HG03457 (cell line): Measurements from ENCODE around the gene MED23.

Experiments used
- ATAC-seq: cut with Tn5 transposase; IDR thresholded peaks from one replicate; pipeline ENCODE4 v1.9.1; 2021; ENCODE audit warnings: moderate number of reproducible peaks; ENCODE audit not compliant: unreplicated experiment

The MED23 gene, protein sequence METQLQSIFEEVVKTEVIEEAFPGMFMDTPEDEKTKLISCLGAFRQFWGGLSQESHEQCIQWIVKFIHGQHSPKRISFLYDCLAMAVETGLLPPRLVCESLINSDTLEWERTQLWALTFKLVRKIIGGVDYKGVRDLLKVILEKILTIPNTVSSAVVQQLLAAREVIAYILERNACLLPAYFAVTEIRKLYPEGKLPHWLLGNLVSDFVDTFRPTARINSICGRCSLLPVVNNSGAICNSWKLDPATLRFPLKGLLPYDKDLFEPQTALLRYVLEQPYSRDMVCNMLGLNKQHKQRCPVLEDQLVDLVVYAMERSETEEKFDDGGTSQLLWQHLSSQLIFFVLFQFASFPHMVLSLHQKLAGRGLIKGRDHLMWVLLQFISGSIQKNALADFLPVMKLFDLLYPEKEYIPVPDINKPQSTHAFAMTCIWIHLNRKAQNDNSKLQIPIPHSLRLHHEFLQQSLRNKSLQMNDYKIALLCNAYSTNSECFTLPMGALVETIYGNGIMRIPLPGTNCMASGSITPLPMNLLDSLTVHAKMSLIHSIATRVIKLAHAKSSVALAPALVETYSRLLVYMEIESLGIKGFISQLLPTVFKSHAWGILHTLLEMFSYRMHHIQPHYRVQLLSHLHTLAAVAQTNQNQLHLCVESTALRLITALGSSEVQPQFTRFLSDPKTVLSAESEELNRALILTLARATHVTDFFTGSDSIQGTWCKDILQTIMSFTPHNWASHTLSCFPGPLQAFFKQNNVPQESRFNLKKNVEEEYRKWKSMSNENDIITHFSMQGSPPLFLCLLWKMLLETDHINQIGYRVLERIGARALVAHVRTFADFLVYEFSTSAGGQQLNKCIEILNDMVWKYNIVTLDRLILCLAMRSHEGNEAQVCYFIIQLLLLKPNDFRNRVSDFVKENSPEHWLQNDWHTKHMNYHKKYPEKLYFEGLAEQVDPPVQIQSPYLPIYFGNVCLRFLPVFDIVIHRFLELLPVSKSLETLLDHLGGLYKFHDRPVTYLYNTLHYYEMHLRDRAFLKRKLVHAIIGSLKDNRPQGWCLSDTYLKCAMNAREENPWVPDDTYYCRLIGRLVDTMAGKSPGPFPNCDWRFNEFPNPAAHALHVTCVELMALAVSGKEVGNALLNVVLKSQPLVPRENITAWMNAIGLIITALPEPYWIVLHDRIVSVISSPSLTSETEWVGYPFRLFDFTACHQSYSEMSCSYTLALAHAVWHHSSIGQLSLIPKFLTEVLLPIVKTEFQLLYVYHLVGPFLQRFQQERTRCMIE (N-terminal part only)

DNA sequence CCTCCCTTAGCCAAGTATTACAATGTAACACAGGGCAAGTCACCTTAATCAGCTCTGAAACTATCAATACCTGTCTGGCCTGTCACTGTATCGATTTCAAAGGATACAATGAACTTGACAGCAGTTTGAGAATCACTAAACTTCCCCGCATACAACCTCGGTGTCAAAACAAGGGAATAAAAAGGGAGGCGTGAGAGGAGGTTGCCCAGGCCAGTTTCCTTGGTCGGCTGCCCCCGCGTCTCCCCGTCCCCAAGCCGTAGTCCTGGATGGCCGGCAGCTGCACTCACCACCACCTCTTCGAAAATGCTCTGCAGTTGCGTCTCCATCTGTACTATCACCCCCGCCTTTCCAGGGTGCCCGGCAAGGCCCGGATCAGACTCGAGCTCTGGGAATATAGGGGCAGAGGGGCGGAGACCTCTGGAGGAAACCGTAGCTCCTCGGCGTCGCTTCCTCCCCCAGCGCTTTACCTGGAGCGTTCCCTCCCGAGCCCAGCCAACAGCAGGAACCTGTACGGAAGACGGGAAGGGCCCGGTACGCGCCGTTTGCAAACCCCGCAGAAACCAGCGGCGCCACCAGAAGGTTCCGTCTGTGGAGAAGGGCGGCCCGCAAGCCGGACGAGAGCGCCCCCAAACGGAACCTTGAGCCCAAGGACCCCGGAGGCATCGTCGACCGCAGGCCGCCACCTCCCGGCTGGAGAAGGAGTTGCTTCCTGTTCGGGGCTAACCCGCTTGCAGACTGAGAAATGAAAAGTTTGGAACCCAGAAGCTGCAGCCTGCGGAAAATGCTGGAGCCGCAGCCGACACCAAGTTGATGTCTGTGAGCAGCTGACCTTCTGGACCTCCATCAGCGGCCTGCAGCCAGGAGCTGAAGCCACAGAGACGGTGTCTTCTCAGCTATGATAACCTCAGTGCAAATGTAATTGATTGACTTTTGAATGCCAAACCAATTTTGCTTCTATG, at the start of gene MED23:
MED23 (minus strand) TSS at position 519 of the 959 bp plus-strand sequence; CDS start at position 326, 193 bp downstream.
- ATAC-seq, result peak; percentile 96

DNA sequence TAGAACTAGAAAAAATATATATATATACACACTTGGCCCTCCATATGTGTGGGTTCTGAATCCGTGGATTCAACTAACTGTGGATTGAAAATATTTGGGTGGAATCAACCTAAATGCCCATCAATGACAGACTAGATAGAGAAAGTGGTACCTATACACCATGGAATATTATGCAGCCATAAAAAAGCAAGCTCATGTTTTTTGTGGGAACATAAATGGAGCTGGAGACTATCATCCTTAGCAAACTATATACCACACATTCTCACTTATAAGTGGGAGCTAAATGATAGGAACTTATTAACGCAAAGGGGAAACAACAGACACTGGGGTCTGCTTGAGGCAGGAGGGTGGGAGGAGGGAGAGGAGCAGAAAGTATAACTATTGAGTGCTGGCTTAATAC, 45.1 kb upstream of the MED23 start:
- ATAC-seq, result no peak

GRCh38 chr6:131669891-131670290, 41.8 kb upstream of the MED23 start:
- no peak for ATAC-seq

DNA sequence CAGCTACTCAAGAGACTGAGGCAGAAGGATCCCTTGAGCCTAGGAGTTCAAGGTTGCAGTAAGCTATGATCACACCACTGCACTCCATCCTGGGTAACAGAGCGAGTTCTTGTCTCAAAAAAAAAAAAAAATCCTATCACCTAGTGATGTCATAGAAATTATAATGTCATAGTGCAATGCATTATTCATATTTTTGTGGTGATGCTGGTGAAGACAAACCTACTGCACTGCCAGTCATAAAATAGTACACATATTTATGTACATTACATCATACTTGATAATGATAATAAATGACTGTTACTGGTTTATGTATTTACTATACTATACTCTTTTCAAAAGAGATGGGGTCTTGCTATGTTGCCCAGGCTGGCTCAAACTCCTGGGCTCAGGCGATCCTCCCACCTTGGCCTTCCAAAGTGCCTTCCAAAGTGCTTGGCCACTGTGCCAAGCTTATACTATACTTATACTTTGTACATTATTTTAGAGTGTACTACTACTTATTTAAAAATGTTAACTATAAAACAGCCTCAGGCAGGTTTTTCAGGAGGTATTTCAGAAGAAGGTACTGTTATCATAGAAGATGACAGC, 35.6 kb upstream of the MED23 start:
- no peak for ATAC-seq

- ATAC-seq, result no peak
Measured at GRCh38 chr6:131660195-131660594, 32.2 kb upstream of the MED23 start.

DNA sequence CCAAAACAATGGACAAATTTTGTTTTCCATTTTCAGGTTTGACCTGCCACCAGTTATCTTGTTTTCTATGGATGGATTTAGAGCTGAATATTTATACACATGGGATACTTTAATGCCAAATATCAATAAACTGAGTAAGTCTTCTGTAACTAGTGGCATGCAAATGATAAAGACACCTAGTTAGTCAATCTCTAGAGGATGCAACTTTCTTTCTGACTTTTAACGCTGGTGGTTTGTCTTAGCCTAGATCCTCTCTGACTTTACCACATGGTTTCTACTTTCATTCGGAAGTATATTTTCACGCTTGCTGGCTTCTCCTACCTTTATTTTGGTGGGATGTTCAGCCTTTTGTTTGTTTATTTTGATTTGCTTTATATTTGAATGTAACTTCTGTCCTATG, 30.2 kb upstream of the MED23 start:
- no peak for ATAC-seq

DNA sequence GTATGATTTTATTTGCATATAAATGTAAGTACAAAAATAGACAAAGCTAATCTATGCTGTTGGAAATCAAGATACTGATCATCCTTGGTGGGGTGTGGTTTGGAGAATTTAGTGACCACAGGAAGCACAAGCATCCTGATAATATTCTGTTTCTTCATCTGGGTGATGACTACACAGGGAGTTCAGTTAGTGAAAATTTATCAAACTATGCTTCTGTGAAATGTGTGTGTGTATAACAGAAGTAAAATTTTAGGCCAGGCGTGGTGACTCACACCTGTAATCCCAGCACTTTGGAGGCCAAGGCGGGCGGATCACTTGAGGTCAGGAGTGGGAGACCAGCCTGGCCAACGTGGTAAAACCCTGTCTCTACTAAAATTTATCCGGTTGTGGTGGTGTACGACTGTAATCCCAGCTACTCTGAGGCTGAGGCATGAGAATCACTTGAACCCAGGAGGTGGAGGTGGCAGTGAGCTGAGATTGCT, 29.6 kb upstream of the MED23 start:
- ATAC-seq, result no peak

- ATAC-seq, result no peak
Measured at GRCh38 chr6:131657222-131657621, 29.2 kb upstream of the MED23 start.

- no peak for ATAC-seq
Measured at GRCh38 chr6:131656667-131657066, 28.6 kb upstream of the MED23 start.

GRCh38 chr6:131655951-131656350, 27.9 kb upstream of the MED23 start:
- no peak for ATAC-seq

DNA sequence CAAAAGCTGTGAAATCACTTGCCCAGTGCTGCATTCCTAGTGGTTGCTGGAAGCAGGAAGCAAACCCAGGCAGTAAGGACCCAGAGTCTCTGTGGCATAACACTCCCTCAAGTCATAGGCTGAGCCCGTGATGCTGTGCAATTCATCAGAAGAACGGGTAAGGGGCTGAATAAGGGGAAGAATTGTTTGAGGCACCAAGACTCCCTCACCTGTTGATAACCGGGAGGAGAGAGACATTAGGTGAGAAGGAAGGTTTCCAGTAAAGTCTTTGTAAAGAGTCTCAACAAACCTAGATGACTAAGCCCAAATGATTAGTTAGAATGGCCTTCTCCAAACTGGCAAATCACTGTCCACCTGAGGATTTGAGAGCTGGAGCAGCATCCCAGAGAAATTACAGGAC, 27.3 kb upstream of the MED23 start:
- no peak for ATAC-seq

DNA sequence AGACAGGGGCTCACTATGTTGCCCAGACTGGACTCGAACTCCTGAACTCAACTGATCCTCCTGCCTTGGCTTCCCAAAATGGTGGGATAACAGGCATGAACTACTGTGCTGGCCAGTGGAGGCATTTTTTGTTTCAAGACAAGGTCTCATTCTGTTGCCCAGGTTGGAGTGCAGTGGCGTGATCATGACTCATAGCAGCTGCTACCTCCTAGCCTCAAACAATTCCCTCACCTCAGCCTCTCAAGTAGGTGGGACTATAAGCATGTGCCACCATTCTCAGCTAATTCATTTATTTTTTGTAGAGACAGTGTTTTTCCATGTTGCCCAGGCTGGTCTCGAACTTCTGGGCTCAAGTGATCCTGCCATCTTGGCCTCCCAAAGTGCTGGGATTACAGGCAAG, 26.3 kb upstream of the MED23 start:
- ATAC-seq, result no peak

GRCh38 chr6:131652472-131652871, 24.4 kb upstream of the MED23 start:
- no peak for ATAC-seq

DNA sequence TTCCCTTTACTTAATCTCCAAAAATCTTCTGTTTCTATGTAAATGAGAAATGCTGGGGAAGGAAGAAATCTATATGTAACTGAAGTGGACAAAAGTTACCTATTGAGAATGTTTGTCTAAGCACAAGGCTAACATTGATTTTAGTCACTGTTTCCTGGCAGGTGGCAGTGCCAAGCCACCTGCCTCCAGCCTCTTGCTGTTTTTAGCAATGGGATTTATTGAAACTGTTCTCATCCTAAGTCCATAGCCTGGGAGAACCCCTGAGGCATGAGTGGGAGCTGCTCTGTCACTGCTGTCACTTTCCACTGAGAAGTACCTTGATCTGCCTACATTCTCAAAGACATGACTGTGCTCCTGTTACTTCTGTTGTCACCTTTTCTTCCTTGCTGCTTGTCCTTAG, 23.7 kb upstream of the MED23 start:
- ATAC-seq, result no peak

DNA sequence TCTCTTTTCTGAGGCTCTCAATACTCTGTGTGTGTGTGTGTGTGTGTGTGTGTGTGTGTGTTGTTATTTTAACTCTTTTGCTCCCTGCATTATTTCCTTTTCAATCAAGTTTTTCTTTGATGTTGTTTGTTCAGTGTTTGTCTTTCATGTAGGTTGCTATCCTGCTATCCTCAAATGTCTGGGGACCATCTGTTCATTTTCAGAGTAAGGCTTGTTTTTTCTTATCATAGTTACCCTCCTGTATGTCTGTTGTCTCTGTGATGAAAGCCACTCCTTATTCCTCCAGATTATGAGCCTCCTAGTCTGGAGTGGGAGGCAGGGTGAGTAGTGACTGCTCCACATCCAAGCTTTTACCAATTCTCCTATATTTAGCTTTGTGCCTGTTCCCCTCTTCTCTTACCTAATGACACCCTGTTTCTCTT, 18.2 kb upstream of the MED23 start:
- no peak for ATAC-seq

- ATAC-seq, result no peak
Measured at GRCh38 chr6:131645846-131646245, 17.8 kb upstream of the MED23 start.

DNA sequence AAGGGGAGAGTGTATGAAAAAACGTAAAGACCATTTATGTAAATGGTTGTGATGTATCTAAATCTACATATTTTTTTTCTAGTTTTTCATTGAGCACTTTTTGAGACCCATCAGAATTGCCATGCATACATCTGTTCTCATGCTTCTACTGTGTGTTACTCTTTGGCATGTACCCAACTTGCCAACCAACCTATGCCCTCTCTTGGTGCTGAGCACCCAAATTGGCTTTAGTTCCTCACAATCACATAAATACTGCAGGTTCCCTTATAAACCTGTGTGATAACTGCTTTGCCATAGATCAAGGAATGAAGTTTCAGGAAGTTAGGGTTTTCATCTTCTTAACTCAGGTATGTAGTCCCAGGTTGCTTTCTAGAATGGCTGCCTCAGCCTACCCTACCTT, 16.9 kb upstream of the MED23 start:
- ATAC-seq, result no peak

DNA sequence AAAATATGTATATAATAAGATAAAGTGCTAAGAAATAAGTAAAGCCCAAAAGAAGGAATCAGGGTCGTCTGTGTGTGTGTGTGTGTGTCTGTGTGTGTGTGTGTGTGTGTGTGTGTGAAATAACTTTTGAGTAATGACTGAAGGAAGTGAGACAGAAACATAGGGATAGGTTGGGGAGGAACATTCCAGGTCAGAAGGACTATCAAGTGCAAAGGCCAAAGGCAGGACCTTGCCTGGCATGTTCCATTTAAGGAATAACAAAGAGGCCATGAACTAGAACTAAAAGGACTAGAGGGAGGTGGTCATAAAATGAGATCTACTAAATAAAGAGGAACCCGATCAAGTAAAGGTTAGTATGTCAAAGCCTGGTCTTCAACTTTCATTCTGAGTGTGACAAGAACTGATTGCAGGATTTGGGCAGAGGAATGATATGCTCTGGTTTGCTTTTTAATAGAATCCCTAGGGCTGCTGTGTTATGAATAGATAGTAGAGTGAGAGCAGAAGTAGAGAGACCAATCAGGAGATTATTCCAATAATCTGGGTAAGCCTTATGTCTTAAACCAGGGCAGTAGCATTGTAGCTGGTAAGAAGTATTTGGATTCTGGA, 15.9 kb upstream of the MED23 start:
- ATAC-seq, result no peak

GRCh38 chr6:131642987-131643611, 15.1 kb upstream of the MED23 start:
- no peak for ATAC-seq
